Stomach (tissue), 9 donors: ENCODE measurements around the gene PRR5L. TPM values are rescaled to one million over a fixed set of nuclear protein-coding genes. Genes with fewer than 3 reads are reported as not detected.

Experiments used
- DNase-seq, 2 donors: peaks; one replicate each; pipeline versions ENCODE4 v3.0.0 to v3.0.0-alpha.2; 2013 to 2019
- H3K27ac ChIP-seq, 5 donors: fragments of 200-600 bp in 4 of 5; sonication (generic) in 4 of 5; one replicate each; pipeline ENCODE4 v1.5.1; 2013 to 2019; ENCODE audit warnings: mild to moderate bottlenecking in 1 of 5, moderate library complexity in 1 of 5
- H3K27me3 ChIP-seq, 3 donors: fragments of 200-600 bp; sonication (generic); one replicate each; pipeline ENCODE4 v1.5.1; 2017 to 2019; ENCODE audit warnings: mixed run types in 1 of 3
- H3K36me3 ChIP-seq, 4 donors: fragments of 200-600 bp; sonication (generic); 1 replicate in 3 of 4; 2 replicates in 1 of 4; pipeline ENCODE4 v1.5.1; 2016 to 2019
- H3K4me1 ChIP-seq, 4 donors: fragments of 200-600 bp; sonication (generic); one replicate each; pipeline ENCODE4 v1.5.1; 2016 to 2019
- H3K4me3 ChIP-seq, 4 donors: fragments of 200-600 bp; sonication (generic) in 3 of 4; one replicate each; pipeline ENCODE4 v1.5.1; 2016 to 2019; ENCODE audit warnings: mild to moderate bottlenecking in 1 of 4
- H3K9me3 ChIP-seq, 4 donors: fragments of 200-600 bp; sonication (generic); one replicate each; pipeline ENCODE4 v1.5.1; 2016 to 2019
- CTCF ChIP-seq, 7 experiments: fragments of 450-650 bp in 4 of 7; fragments of 200-600 bp in 3 of 7; sonication (generic) in 3 of 7; IDR thresholded peaks; one replicate each; pipeline ENCODE4 v1.5.1; 2016 to 2019; ENCODE audit warnings: antibody characterized with exemption in 7 of 7, control low read depth in 2 of 7, mild to moderate bottlenecking in 1 of 7
- EP300 ChIP-seq: sonication (generic); formaldehyde crosslinking; IDR thresholded peaks from one replicate; pipeline ENCODE4 v1.6.1; 2017; ENCODE audit warnings: antibody characterized with exemption
- POLR2A ChIP-seq, 4 donors: fragments of 450-650 bp; IDR thresholded peaks; one replicate each; pipeline ENCODE4 v1.6.1; 2016; ENCODE audit warnings: antibody characterized with exemption in 4 of 4, control low read depth in 2 of 4, mild to moderate bottlenecking in 1 of 4, moderate library complexity in 1 of 4
- POLR2AphosphoS5 ChIP-seq, 3 donors: sonication (generic); formaldehyde crosslinking; IDR thresholded peaks; one replicate each; pipeline ENCODE4 v1.6.1; 2016; ENCODE audit warnings: antibody characterized with exemption in 3 of 3
- WGBS, 5 donors: extraction: QIAGEN DNeasy Blood & Tissue Kit in 3 of 5; methylation state at CpG; one replicate each; pipeline versions ENCODE4 v1.1.5 to v1.1.7; 2013 to 2018; 5-methylcytosine and 5-hydroxymethylcytosine counted together
- intact Hi-C: fragments of 100-400 bp; cut with DNase I; formaldehyde crosslinking; loops from one replicate; pipeline ENCODE4 v1.15.1; 2023; ENCODE audit warnings: low total_unique reads
- polyA plus RNA-seq, 3 donors: library from polyadenylated mRNA; stranded (reverse); fragments of 200-250 nt; gene quantifications; one replicate each; pipeline ENCODE4 v1.2.3, GENCODE V29; 2013
- total RNA-seq, 5 donors: library from RNA; depleted of rRNA; stranded (reverse); fragments of >200 nt; gene quantifications; one replicate each; pipeline versions ENCODE4 v1.1.0 to v1.2.3, GENCODE V29; 2014 to 2016
- donor health status: healthy with polysubstance abuse.
- donor health status: Bipolar disorder and iron deficiency.
- donor health status: healthy.

The PRR5L gene
- total and polyA plus RNA-seq, 8 donors: 1.4 to 274 (median 2.4) TPM; not detected in 1

GRCh38 chr11:36450110-36450572 is 154.1 kb downstream of the PRR5L start:
- H3K27ac ChIP-seq: peak overlapping the region in 3 of 5 donors; percentile 14 to 28 (median 21)
- DNase-seq: peak in 1 of 2 donors; percentile 35
- peaks cover 0 to 20% (median 0%) of the 10 kb centered on the region in 4 donors for H3K36me3 ChIP-seq
- peak overlapping the region; percentile 11 to 26 (median 17) for H3K4me3 ChIP-seq
- TF ChIP-seq POLR2A (IDR thresholded peaks at IDR 0.05): no peak
- no peak for TF ChIP-seq CTCF (IDR thresholded peaks at IDR 0.05)
- no peak for TF ChIP-seq EP300
- no peak for TF ChIP-seq POLR2AphosphoS5 (IDR thresholded peaks at IDR 0.05)
- peaks cover 5 to 30% (median 18%) of the 10 kb centered on the region in 4 donors for H3K4me1 ChIP-seq
- no peaks in the 10 kb centered on the region for H3K9me3 ChIP-seq
- 32 to 44% (median 36%) methylated on average over 3 of the region's 3 CpGs for WGBS, 5 donors
- H3K27me3 ChIP-seq: no peaks in the 10 kb centered on the region
- intact Hi-C loops: no loop called here

DNA sequence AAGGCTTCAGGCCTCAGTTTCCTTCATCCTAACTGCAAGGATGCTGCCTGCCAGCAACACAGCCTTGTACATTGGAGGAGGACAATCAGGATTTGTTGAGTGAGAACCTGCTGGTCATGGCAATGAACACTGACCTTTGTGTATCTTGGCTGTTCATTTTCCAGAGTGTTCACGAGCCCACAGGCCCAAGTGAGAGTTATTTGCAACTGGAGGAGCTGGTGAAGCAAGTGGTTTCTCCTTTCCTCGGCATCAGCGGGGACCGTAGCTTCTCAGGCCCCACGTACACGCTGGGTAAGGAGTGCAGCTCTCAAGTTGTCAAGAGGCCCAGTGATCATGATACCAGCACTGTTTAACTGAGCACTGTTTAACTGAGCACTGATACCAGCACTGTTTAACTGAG is 155.0 kb downstream of the PRR5L start:
- peaks cover 5 to 32% (median 18%) of the 10 kb centered on the region in 4 donors for H3K4me1 ChIP-seq
- WGBS, 5 donors: 93 to 100% (median 97%) methylated on average over 6 of the region's 6 CpGs

GRCh38 chr11:36451681-36452080 is 155.6 kb downstream of the PRR5L start:
- Histone ChIP-seq H3K4me1 (peaks cover 5 to 35% (median 18%) of the 10 kb centered on the region in 4 donors), H3K36me3 (peaks cover 0 to 15% (median 0%) of the 10 kb centered on the region in 4 donors), H3K27ac (no peak overlapping the region), H3K4me3 (no peak overlapping the region), H3K9me3 (no peaks in the 10 kb centered on the region), H3K27me3 (no peaks in the 10 kb centered on the region)
- 95 to 97% (median 95%) methylated on average over 1 of the region's 1 CpG for WGBS, 5 donors
- intact Hi-C loops: no loop called here
- TF ChIP-seq CTCF (IDR thresholded peaks at IDR 0.05): no peak
- no peak for DNase-seq

More for the DNA sequence above, 155.0 kb downstream of the PRR5L start:
- Histone ChIP-seq H3K27ac (no peak overlapping the region), H3K36me3 (peaks cover 0 to 20% (median 0%) of the 10 kb centered on the region in 4 donors), H3K9me3 (no peaks in the 10 kb centered on the region), H3K27me3 (no peaks in the 10 kb centered on the region), H3K4me3 (no peak overlapping the region)
- DNase-seq: no peak
- intact Hi-C loops: no loop called here
- TF ChIP-seq POLR2A (IDR thresholded peaks at IDR 0.05) (no peak), EP300 (no peak), CTCF (IDR thresholded peaks at IDR 0.05) (no peak), POLR2AphosphoS5 (IDR thresholded peaks at IDR 0.05) (no peak)

GRCh38 chr11:36452236-36452940 is 156.3 kb downstream of the PRR5L start:
- peaks cover 5 to 35% (median 18%) of the 10 kb centered on the region in 4 donors for H3K4me1 ChIP-seq
- peak in 1 of 2 donors; percentile 20 for DNase-seq
- H3K27me3 ChIP-seq: no peaks in the 10 kb centered on the region
- no peak for TF ChIP-seq POLR2A (IDR thresholded peaks at IDR 0.05)
- no peak for TF ChIP-seq CTCF (IDR thresholded peaks at IDR 0.05)
- no peak for TF ChIP-seq EP300
- no peak for TF ChIP-seq POLR2AphosphoS5 (IDR thresholded peaks at IDR 0.05)
- no peak overlapping the region for H3K4me3 ChIP-seq
- no peak overlapping the region for H3K27ac ChIP-seq
- 59 to 67% (median 65%) methylated on average over 5 of the region's 5 CpGs for WGBS, 5 donors
- intact Hi-C loops: no loop called here
- no peaks in the 10 kb centered on the region for H3K9me3 ChIP-seq
- peaks cover 0 to 17% (median 0%) of the 10 kb centered on the region in 4 donors for H3K36me3 ChIP-seq
